A549 treated with GW870086 at 1 μM for 4 hours (cell line): Measurements from ENCODE around the gene SLC25A47. TPM values are rescaled to one million over a fixed set of nuclear protein-coding genes. Genes with fewer than 3 reads are reported as not detected.

Experiments used
- total RNA-seq: library from RNA; stranded (reverse); fragments of 200-300 nt; extraction: Qiagen RNA extraction; gene quantifications from 5 replicates; pipeline ENCODE4 v1.2.3, GENCODE V29; 2022; ENCODE audit warnings: low read depth

SLC25A47 gene, protein sequence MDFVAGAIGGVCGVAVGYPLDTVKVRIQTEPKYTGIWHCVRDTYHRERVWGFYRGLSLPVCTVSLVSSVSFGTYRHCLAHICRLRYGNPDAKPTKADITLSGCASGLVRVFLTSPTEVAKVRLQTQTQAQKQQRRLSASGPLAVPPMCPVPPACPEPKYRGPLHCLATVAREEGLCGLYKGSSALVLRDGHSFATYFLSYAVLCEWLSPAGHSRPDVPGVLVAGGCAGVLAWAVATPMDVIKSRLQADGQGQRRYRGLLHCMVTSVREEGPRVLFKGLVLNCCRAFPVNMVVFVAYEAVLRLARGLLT
- total RNA-seq: not detected in 5 replicates

GRCh38 chr14:100323121-100323941 is at the start of gene SLC25A47:
Gene SLC25A47, plus strand, starts transcription at chr14:100323339. Its CDS starts 76 bp downstream, at chr14:100323415.

GRCh38 chr14:100306101-100306997 is 16.8 kb upstream of the SLC25A47 start, which contains the start of gene SLC25A29:
Gene SLC25A29, minus strand, starts transcription at chr14:100306444. Its CDS starts 212 bp downstream, at chr14:100306232.

DNA sequence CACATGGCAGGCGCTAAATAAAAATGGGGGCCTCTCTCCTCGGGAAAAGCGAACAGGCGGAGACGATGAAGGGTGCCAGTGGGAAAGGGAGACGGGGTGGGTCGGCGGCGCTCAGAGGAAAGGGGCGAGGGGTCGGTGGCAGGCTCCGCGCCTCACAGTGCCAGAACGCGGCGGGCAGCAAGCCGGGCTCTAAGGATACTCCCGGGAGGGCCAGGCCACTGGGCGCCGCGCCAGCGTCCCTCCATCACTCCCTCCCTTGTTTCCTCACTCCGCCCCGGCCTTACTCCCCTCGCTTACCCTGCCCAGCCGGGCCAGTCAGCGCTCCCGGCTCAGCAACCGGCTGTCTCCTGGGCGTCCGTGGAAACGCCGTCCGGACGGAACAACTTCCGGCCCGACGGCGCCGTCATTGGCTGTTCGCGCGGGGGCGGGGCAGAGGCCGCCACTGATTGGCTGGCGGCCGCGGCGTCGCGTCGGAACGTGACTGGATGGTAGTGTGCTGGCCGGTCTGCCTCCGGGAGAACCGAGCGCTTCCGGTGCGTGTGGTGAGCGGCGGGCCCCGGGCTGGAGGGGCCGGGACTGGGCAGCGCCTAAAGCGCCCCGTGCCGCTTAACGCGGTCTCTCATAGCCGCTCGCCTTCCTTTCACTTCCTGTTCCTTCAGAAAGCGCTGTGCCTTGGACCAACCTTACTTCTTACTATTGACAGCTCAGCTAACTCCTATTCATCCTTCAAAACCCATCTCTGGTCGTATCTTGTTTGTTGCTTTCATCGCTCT is 53.0 kb downstream of the SLC25A47 start, which contains the start of gene WDR25:
Gene WDR25 (plus strand): TSS at position 523 of the 773 bp plus-strand sequence.

Other genes with a start within 250 kb of the SLC25A47 start
- 1.4 to 3.2 TPM (median 2.6 TPM) in 5 replicates for gene DEGS2, start 163.7 kb upstream of the SLC25A47 start, total RNA-seq
- 56.7 to 74.6 TPM (median 67.3 TPM) in 5 replicates for gene YY1, start 84.2 kb upstream of the SLC25A47 start, total RNA-seq
- gene SLC25A29, start 16.9 kb upstream of the SLC25A47 start, total RNA-seq: 6.4 to 10.4 TPM (median 9.5 TPM) in 5 replicates
- 8.3 to 11.4 TPM (median 9.8 TPM) in 5 replicates for gene WDR25, start 53.1 kb downstream of the SLC25A47 start, total RNA-seq